ENCODE data around the gene TIFAB. TPM values are rescaled to one million over a fixed set of nuclear protein-coding genes. Genes with fewer than 3 reads are reported as not detected.

Gene TIFAB
- total RNA-seq, 1 experiment from 2014 or later: not detected

- ChIA-PET POLR2A (no interaction called here), CTCF (interaction anchor here (1.1 kb wide), 1 partner anchor 8 kb away, joined by 4 read pairs; no protein-coding TSS in a partner anchor), RAD21 (ENCODE audit: low non-redundant PET in 1 of 2, low total read pairs in 2 of 2, uncharacterized antibody in 2 of 2, unreplicated experiment in 2 of 2) (no interaction called here)
- BruUV-seq (replicated peaks): no TSS peak
- Histone ChIP-seq H3K27ac (ENCODE audit: low read depth, low read length) (no peak overlapping the region), H3K36me3 (ENCODE audit: control insufficient read depth in 1 of 2, insufficient read depth in 2 of 2, low read length in 2 of 2) (no peaks in the 10 kb centered on the region), H3K27me3 (ENCODE audit: insufficient read depth, low read length) (no peaks in the 10 kb centered on the region), H3K9ac (ENCODE audit: low read length) (no peak overlapping the region), H3K4me3 (replicated peaks in 1 of 2; ENCODE audit: low read depth in 1 of 2, low read length in 2 of 2) (no peak overlapping the region), H4K20me1 (ENCODE audit: insufficient read depth) (no peaks in the 10 kb centered on the region), H3K9me2 (ENCODE audit: insufficient read depth) (no peaks in the 10 kb centered on the region), H3K79me2 (ENCODE audit: insufficient read depth, low read length) (no peaks in the 10 kb centered on the region), H2AFZ (ENCODE audit: low read depth, low read length, poor library complexity, severe bottlenecking) (no peak overlapping the region), H3K9me3 (ENCODE audit: control insufficient read depth in 1 of 2, insufficient read depth in 1 of 2, low read depth in 1 of 2, low read length in 2 of 2) (no peaks in the 10 kb centered on the region), H3K4me2 (ENCODE audit: low read length) (no peak overlapping the region), H3K4me1 (ENCODE audit: control insufficient read depth in 1 of 2, insufficient read depth in 2 of 2, low read length in 2 of 2) (peaks cover 10 to 16% of the 10 kb centered on the region in 2 experiments; a peak in 3 of 4 replicates)
- intact Hi-C loops (cut with micrococcal nuclease): no loop called here
- DNase-seq (ENCODE audit: low read depth, low spot score) (no peak), ATAC-seq (no peak)
- TF ChIP-seq ZNF274 (IDR thresholded peaks at IDR 0.05; ENCODE audit: low read depth, low read length): no peak
- no peak for TF ChIP-seq EZH2 (IDR thresholded peaks at IDR 0.05)
- TF ChIP-seq POLR2A (IDR thresholded peaks at IDR 0.05; ENCODE audit: borderline replicate concordance, extremely low read depth, insufficient read depth, insufficient read length): no peak
- no peak for TF ChIP-seq POLR2AphosphoS5 (IDR thresholded peaks at IDR 0.05; ENCODE audit: low read depth, low read length)
- no peak for TF ChIP-seq FOSL1 (IDR thresholded peaks at IDR 0.05; ENCODE audit: low read depth)
- no peak for TF ChIP-seq EGR1 (IDR thresholded peaks at IDR 0.05; ENCODE audit: low read depth)
- no peak for TF ChIP-seq EZH2phosphoT487 (IDR thresholded peaks at IDR 0.05; ENCODE audit: borderline replicate concordance)
- no peak for TF ChIP-seq CEBPB (IDR thresholded peaks at IDR 0.05; ENCODE audit: low read depth)
- no peak for TF ChIP-seq RAD21 (IDR thresholded peaks at IDR 0.05; ENCODE audit: low read depth)
- TF ChIP-seq SRF (IDR thresholded peaks at IDR 0.05; ENCODE audit: low read depth): no peak
- TF ChIP-seq, protein P1, sequence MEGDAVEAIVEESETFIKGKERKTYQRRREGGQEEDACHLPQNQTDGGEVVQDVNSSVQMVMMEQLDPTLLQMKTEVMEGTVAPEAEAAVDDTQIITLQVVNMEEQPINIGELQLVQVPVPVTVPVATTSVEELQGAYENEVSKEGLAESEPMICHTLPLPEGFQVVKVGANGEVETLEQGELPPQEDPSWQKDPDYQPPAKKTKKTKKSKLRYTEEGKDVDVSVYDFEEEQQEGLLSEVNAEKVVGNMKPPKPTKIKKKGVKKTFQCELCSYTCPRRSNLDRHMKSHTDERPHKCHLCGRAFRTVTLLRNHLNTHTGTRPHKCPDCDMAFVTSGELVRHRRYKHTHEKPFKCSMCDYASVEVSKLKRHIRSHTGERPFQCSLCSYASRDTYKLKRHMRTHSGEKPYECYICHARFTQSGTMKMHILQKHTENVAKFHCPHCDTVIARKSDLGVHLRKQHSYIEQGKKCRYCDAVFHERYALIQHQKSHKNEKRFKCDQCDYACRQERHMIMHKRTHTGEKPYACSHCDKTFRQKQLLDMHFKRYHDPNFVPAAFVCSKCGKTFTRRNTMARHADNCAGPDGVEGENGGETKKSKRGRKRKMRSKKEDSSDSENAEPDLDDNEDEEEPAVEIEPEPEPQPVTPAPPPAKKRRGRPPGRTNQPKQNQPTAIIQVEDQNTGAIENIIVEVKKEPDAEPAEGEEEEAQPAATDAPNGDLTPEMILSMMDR (IDR thresholded peaks at IDR 0.05 in 2 of 3, conservative IDR thresholded peaks at IDR 0.05 in 1 of 3; ENCODE audit: borderline replicate concordance in 1 of 3, insufficient read depth in 1 of 3, low read depth in 2 of 3, low read length in 2 of 3): no peak
- TF ChIP-seq SIN3A (IDR thresholded peaks at IDR 0.05; ENCODE audit: low read depth): no peak
- no peak for TF ChIP-seq CBX3 (IDR thresholded peaks at IDR 0.05; ENCODE audit: low read depth)
- no peak for TF ChIP-seq MAX (IDR thresholded peaks at IDR 0.05)
- TF ChIP-seq, protein P2, sequence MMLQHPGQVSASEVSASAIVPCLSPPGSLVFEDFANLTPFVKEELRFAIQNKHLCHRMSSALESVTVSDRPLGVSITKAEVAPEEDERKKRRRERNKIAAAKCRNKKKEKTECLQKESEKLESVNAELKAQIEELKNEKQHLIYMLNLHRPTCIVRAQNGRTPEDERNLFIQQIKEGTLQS (IDR thresholded peaks at IDR 0.05): no peak
- no peak for TF ChIP-seq ZFX (IDR thresholded peaks at IDR 0.05)
These were observed 18.3 kb downstream of the TIFAB start for GRCh38 chr5:135433681-135434426.

All from HCT116 (cell line).